IMR-90 (cell line): ENCODE data around the gene STX2.

Experiments
- CEBPB ChIP-seq: IDR thresholded peaks from 2 replicates; pipeline ENCODE4 v1.6.1; 2012; ENCODE audit warnings: low read depth, low read length, improper control_type of control experiment
- CHD1 ChIP-seq: IDR thresholded peaks from 2 replicates; pipeline ENCODE4 v1.6.1; 2012; ENCODE audit warnings: low read depth, low read length, improper control_type of control experiment
- POLR2A ChIP-seq: IDR thresholded peaks from 2 replicates; pipeline ENCODE4 v1.6.1; 2012; ENCODE audit warnings: mild to moderate bottlenecking, low read depth, low read length
- TF ChIP-seq, protein P1 (sequence below): fragments of 150-350 bp; IDR thresholded peaks from 2 replicates; pipeline ENCODE4 v1.6.1; 2016; ENCODE audit warnings: low read depth, mild to moderate bottlenecking, low read length, moderate library complexity, borderline replicate concordance
- TF ChIP-seq, protein P2 (sequence below): conservative IDR thresholded peaks from 2 replicates; pipeline ENCODE4 v1.5.1; 2012; ENCODE audit warnings: mild to moderate bottlenecking, low read depth, low read length, improper control_type of control experiment

DNA sequence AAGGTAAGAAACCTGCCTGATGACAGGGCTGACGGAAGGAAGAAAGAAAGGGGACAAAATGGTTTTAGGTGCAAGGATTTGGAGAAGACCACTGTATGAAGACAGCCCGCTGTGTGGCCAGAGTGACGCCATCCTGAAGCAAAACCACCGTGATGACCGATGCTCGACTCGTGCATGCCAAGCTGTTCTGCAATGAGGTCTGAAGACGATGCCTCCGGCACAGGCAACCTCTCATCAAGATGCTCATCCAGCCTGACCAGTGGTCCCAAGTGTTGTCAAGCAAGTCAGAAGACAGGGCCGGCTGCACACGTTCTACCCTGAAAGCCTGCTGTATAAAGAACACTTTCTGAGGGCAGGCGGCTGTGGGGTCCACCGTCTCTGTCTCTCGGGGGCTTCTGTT lies 34.8 kb downstream of the STX2 start:
- TF ChIP-seq, protein P1, sequence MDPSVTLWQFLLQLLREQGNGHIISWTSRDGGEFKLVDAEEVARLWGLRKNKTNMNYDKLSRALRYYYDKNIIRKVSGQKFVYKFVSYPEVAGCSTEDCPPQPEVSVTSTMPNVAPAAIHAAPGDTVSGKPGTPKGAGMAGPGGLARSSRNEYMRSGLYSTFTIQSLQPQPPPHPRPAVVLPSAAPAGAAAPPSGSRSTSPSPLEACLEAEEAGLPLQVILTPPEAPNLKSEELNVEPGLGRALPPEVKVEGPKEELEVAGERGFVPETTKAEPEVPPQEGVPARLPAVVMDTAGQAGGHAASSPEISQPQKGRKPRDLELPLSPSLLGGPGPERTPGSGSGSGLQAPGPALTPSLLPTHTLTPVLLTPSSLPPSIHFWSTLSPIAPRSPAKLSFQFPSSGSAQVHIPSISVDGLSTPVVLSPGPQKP, result no peak
- TF ChIP-seq, protein P2, sequence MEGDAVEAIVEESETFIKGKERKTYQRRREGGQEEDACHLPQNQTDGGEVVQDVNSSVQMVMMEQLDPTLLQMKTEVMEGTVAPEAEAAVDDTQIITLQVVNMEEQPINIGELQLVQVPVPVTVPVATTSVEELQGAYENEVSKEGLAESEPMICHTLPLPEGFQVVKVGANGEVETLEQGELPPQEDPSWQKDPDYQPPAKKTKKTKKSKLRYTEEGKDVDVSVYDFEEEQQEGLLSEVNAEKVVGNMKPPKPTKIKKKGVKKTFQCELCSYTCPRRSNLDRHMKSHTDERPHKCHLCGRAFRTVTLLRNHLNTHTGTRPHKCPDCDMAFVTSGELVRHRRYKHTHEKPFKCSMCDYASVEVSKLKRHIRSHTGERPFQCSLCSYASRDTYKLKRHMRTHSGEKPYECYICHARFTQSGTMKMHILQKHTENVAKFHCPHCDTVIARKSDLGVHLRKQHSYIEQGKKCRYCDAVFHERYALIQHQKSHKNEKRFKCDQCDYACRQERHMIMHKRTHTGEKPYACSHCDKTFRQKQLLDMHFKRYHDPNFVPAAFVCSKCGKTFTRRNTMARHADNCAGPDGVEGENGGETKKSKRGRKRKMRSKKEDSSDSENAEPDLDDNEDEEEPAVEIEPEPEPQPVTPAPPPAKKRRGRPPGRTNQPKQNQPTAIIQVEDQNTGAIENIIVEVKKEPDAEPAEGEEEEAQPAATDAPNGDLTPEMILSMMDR, result no peak
- no peak for TF ChIP-seq CHD1
- no peak for TF ChIP-seq CEBPB
- no peak for TF ChIP-seq POLR2A
